Measurements from ENCODE around the gene CARS1. TPM values are rescaled to one million over a fixed set of nuclear protein-coding genes. Genes with fewer than 3 reads are reported as not detected.

Gene CARS1
- total RNA-seq, 2 experiments from 2014 or later = 94.1 to 126 TPM

- no peak overlapping the region for H3K4me3 Mint-ChIP-seq
- no peaks in the 10 kb centered on the region for H3K9me3 Mint-ChIP-seq (ENCODE audit: low read depth)
- no peaks in the 10 kb centered on the region for H3K27me3 Mint-ChIP-seq
- ChIA-PET POLR2A (no interaction called here), CTCF (interaction anchor here (0.8 kb wide), 1 partner anchor 1202 kb away, joined by 3 read pairs; no protein-coding TSS in a partner anchor)
- no peak for ATAC-seq
- no peak overlapping the region for H3K27ac Mint-ChIP-seq
- DNase-seq = no peak
- peaks cover 5% of the 10 kb centered on the region for H3K4me1 Mint-ChIP-seq
- intact Hi-C loops (cut with DNase I, micrococcal nuclease) = no loop called here
- peaks cover 37% of the 10 kb centered on the region for H3K36me3 Mint-ChIP-seq (ENCODE audit: low read depth)
Observed at GRCh38 chr11:3043315-3043871, 13.8 kb downstream of the CARS1 start.

GRCh38 chr11:3042496-3043314, 14.5 kb downstream of the CARS1 start:
- H3K27ac Mint-ChIP-seq = no peak overlapping the region
- peaks cover 41% of the 10 kb centered on the region for H3K36me3 Mint-ChIP-seq (ENCODE audit: low read depth)
- no peaks in the 10 kb centered on the region for H3K27me3 Mint-ChIP-seq
- H3K9me3 Mint-ChIP-seq (ENCODE audit: low read depth) = no peaks in the 10 kb centered on the region
- ChIA-PET CTCF (interaction anchor here (0.8 kb wide), 1 partner anchor 1202 kb away, joined by 3 read pairs; no protein-coding TSS in a partner anchor), POLR2A (no interaction called here)
- no peak overlapping the region for H3K4me3 Mint-ChIP-seq
- peaks cover 10% of the 10 kb centered on the region for H3K4me1 Mint-ChIP-seq
- ATAC-seq (no peak), DNase-seq (no peak)
- intact Hi-C loops (cut with DNase I, micrococcal nuclease) = no loop called here

GRCh38 chr11:3041699-3042441, 15.4 kb downstream of the CARS1 start:
- no peak for ATAC-seq
- Mint-ChIP-seq H3K27me3 (no peaks in the 10 kb centered on the region), H3K36me3 (ENCODE audit: low read depth) (peaks cover 46% of the 10 kb centered on the region), H3K4me3 (no peak overlapping the region), H3K27ac (no peak overlapping the region), H3K9me3 (ENCODE audit: low read depth) (no peaks in the 10 kb centered on the region), H3K4me1 (peaks cover 18% of the 10 kb centered on the region)
- intact Hi-C loops (cut with DNase I, micrococcal nuclease) = no loop called here
- ChIA-PET CTCF (interaction anchor here (0.6 kb wide), 1 partner anchor 96 kb away, joined by 4 read pairs; no protein-coding TSS in a partner anchor), POLR2A (no interaction called here)
- DNase-seq = no peak

- Mint-ChIP-seq H3K4me3 (no peak overlapping the region), H3K9me3 (ENCODE audit: low read depth) (no peaks in the 10 kb centered on the region), H3K36me3 (ENCODE audit: low read depth) (peaks cover 46% of the 10 kb centered on the region), H3K4me1 (peaks cover 26% of the 10 kb centered on the region), H3K27ac (no peak overlapping the region), H3K27me3 (no peaks in the 10 kb centered on the region)
- ChIA-PET CTCF (interaction anchor here (0.5 kb wide), 1 partner anchor 38 kb away, joined by 3 read pairs; no protein-coding TSS in a partner anchor), POLR2A (no interaction called here)
- no peak for DNase-seq
- no peak for ATAC-seq
- intact Hi-C loops (cut with DNase I, micrococcal nuclease) = no loop called here
Observed at GRCh38 chr11:3040881-3041280, 16.3 kb downstream of the CARS1 start.

GRCh38 chr11:3037945-3038271, 19.3 kb downstream of the CARS1 start:
- H3K27ac Mint-ChIP-seq = no peak overlapping the region
- ATAC-seq = no peak
- peaks cover 23% of the 10 kb centered on the region for H3K4me1 Mint-ChIP-seq
- ChIA-PET CTCF (interaction anchor here (0.7 to 4.6 kb wide), 13 partner anchors 9 to 617 kb away, joined by 3 to 35 read pairs (median 3); no protein-coding TSS in a partner anchor), POLR2A (interaction anchor here (0.8 kb wide), 1 partner anchor 46 kb away, joined by 3 read pairs; the partner anchor contains the start of gene NAP1L4)
- no peaks in the 10 kb centered on the region for H3K9me3 Mint-ChIP-seq (ENCODE audit: low read depth)
- intact Hi-C loops (cut with DNase I, micrococcal nuclease) = loop anchor here (1.0 to 5.0 kb wide), 3 partner anchors 53 to 179 kb away; partner anchors contain the start of gene MRGPRG (in 1 of the 2)
- H3K36me3 Mint-ChIP-seq (ENCODE audit: low read depth) = peaks cover 55% of the 10 kb centered on the region
- H3K4me3 Mint-ChIP-seq = no peak overlapping the region
- no peaks in the 10 kb centered on the region for H3K27me3 Mint-ChIP-seq
- DNase-seq = no peak

- intact Hi-C loops (cut with DNase I, micrococcal nuclease) = loop anchor here (1.0 to 5.0 kb wide), 3 partner anchors 54 to 180 kb away; partner anchors contain the start of gene MRGPRG (in 1 of the 2)
- Mint-ChIP-seq H3K27ac (no peak overlapping the region), H3K36me3 (ENCODE audit: low read depth) (peaks cover 60% of the 10 kb centered on the region), H3K4me3 (no peak overlapping the region), H3K27me3 (no peaks in the 10 kb centered on the region), H3K9me3 (ENCODE audit: low read depth) (no peaks in the 10 kb centered on the region), H3K4me1 (peaks cover 23% of the 10 kb centered on the region)
- CTCF ChIA-PET = interaction anchor here (0.7 to 4.6 kb wide), 14 partner anchors 11 to 616 kb away, joined by 3 to 35 read pairs (median 3); no protein-coding TSS in a partner anchor
- DNase-seq = peak; percentile 71
- peak; percentile 87 for ATAC-seq
- POLR2A ChIA-PET = interaction anchor here (0.8 kb wide), 1 partner anchor 45 kb away, joined by 3 read pairs; the partner anchor contains the start of gene NAP1L4
Observed at GRCh38 chr11:3037040-3037944, 19.9 kb downstream of the CARS1 start.

- CTCF ChIA-PET = interaction anchor here (1.9 to 4.6 kb wide), 3 partner anchors 14 to 74 kb away, joined by 5 to 35 read pairs (median 7); no protein-coding TSS in a partner anchor
- Mint-ChIP-seq H3K4me3 (no peak overlapping the region), H3K36me3 (ENCODE audit: low read depth) (peaks cover 57% of the 10 kb centered on the region), H3K27ac (peak overlapping the region; percentile 34), H3K27me3 (no peaks in the 10 kb centered on the region), H3K4me1 (peaks cover 23% of the 10 kb centered on the region), H3K9me3 (ENCODE audit: low read depth) (no peaks in the 10 kb centered on the region)
- ATAC-seq (no peak), DNase-seq (no peak)
- intact Hi-C loops (cut with DNase I, micrococcal nuclease) = loop anchor here (5.0 kb wide), 2 partner anchors 56 to 181 kb away; partner anchors contain the start of gene MRGPRG (in 1 of the 2)
- POLR2A ChIA-PET = no interaction called here
Observed at GRCh38 chr11:3036419-3036818, 20.8 kb downstream of the CARS1 start.

GRCh38 chr11:3035333-3035732, 21.9 kb downstream of the CARS1 start:
- Mint-ChIP-seq H3K4me3 (no peak overlapping the region), H3K27me3 (no peaks in the 10 kb centered on the region), H3K4me1 (peaks cover 28% of the 10 kb centered on the region), H3K9me3 (ENCODE audit: low read depth) (no peaks in the 10 kb centered on the region), H3K36me3 (ENCODE audit: low read depth) (peaks cover 62% of the 10 kb centered on the region), H3K27ac (peak overlapping the region; percentile 34)
- ATAC-seq (no peak), DNase-seq (no peak)
- ChIA-PET POLR2A (no interaction called here), CTCF (interaction anchor here (0.6 to 4.6 kb wide), 6 partner anchors 9 to 56 kb away, joined by 3 to 35 read pairs (median 4); no protein-coding TSS in a partner anchor)
- intact Hi-C loops (cut with DNase I, micrococcal nuclease) = loop anchor here (5.0 kb wide), 2 partner anchors 57 to 182 kb away; partner anchors contain the start of gene MRGPRG (in 1 of the 2)

GRCh38 chr11:3030289-3031070, 26.7 kb downstream of the CARS1 start:
- Mint-ChIP-seq H3K4me1 (peaks cover 4% of the 10 kb centered on the region), H3K36me3 (ENCODE audit: low read depth) (peaks cover 69% of the 10 kb centered on the region), H3K9me3 (ENCODE audit: low read depth) (no peaks in the 10 kb centered on the region), H3K4me3 (no peak overlapping the region), H3K27ac (peak overlapping the region; percentile 9), H3K27me3 (no peaks in the 10 kb centered on the region)
- DNase-seq (no peak), ATAC-seq (no peak)
- POLR2A ChIA-PET = no interaction called here
- intact Hi-C loops (cut with DNase I, micrococcal nuclease) = no loop called here
- CTCF ChIA-PET = interaction anchor here (1.0 kb wide), 1 partner anchor 59 kb away, joined by 4 read pairs; no protein-coding TSS in a partner anchor

- ChIA-PET CTCF (interaction anchor here (0.7 kb wide), 1 partner anchor 62 kb away, joined by 3 read pairs; no protein-coding TSS in a partner anchor), POLR2A (no interaction called here)
- Mint-ChIP-seq H3K4me1 (peaks cover 4% of the 10 kb centered on the region), H3K9me3 (ENCODE audit: low read depth) (no peaks in the 10 kb centered on the region), H3K36me3 (ENCODE audit: low read depth) (peaks cover 66% of the 10 kb centered on the region), H3K27ac (no peak overlapping the region), H3K27me3 (no peaks in the 10 kb centered on the region), H3K4me3 (no peak overlapping the region)
- ATAC-seq = no peak
- intact Hi-C loops (cut with DNase I, micrococcal nuclease) = no loop called here
- DNase-seq = no peak
Observed at GRCh38 chr11:3028813-3029212, 28.4 kb downstream of the CARS1 start.
